ENCODE measurements around the gene TXNDC15. TPM values are rescaled to one million over a fixed set of nuclear protein-coding genes. Genes with fewer than 3 reads are reported as not detected.

Gene TXNDC15
- total RNA-seq, 1 experiment from 2014 or later = 31.3 TPM

DNA sequence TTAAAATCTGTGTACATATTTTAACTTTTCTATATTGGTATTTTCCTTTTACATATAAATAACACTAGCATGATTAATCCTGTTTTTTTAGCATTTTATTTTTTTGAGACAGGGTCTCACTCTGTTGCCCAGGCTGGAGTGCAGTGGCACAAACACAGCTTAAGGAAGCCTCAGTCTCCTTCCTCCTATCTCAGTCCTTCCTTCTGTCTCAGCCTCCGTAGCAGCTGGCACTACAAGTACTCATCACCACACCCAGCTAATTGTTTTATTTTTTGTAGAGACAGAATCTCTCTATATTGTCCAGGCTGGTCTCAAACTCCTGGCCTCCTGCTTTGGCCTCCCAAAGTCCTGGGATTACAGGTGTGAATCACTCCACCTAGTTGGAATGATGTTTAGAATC, 29.9 kb upstream of the TXNDC15 start:
- no peaks in the 10 kb centered on the region for H4K20me1 ChIP-seq (ENCODE audit: control insufficient read depth, insufficient read depth, insufficient read length)
- no peak for DNase-seq
- H2BK120ac ChIP-seq (ENCODE audit: low read depth, low read length, poor library complexity, severe bottlenecking) = no peak overlapping the region
- H2BK20ac ChIP-seq (ENCODE audit: low read depth, low read length, poor library complexity, severe bottlenecking) = no peak overlapping the region
- H3K4me2 ChIP-seq (ENCODE audit: insufficient read depth, insufficient read length, low read length) = no peak overlapping the region
- no peaks in the 10 kb centered on the region for H3K79me1 ChIP-seq (ENCODE audit: insufficient read depth, low read depth, low read length, poor library complexity, severe bottlenecking)
- H4K8ac ChIP-seq (replicated peaks; ENCODE audit: insufficient read length, low read depth, low read length) = no peak overlapping the region
- Mint-ChIP-seq H3K27me3 (ENCODE audit: low read depth) (no peaks in the 10 kb centered on the region), H3K9me3 (no peaks in the 10 kb centered on the region), H3K4me1 (peaks cover 15 to 18% of the 10 kb centered on the region in 2 experiments), H3K4me3 (peak overlapping the region in 1 of 2 experiments; percentile 88; a peak in 1 of 5 replicates), H3K27ac (no peak overlapping the region), H3K36me3 (ENCODE audit: insufficient read depth in 1 of 3, low read depth in 3 of 3) (peaks cover 7 to 32% (median 18%) of the 10 kb centered on the region in 3 experiments; a peak in 6 of 7 replicates)
- no peak overlapping the region for H3K27ac ChIP-seq (ENCODE audit: insufficient read length, low read depth, low read length)
- no peak overlapping the region for H3K56ac ChIP-seq (ENCODE audit: insufficient read length, low read depth, low read length)
- H3K4me1 ChIP-seq (ENCODE audit: insufficient read depth, low read length) = no peaks in the 10 kb centered on the region
- H3K14ac ChIP-seq (ENCODE audit: insufficient read depth, low read length) = no peak overlapping the region
- TF ChIP-seq, protein P1, sequence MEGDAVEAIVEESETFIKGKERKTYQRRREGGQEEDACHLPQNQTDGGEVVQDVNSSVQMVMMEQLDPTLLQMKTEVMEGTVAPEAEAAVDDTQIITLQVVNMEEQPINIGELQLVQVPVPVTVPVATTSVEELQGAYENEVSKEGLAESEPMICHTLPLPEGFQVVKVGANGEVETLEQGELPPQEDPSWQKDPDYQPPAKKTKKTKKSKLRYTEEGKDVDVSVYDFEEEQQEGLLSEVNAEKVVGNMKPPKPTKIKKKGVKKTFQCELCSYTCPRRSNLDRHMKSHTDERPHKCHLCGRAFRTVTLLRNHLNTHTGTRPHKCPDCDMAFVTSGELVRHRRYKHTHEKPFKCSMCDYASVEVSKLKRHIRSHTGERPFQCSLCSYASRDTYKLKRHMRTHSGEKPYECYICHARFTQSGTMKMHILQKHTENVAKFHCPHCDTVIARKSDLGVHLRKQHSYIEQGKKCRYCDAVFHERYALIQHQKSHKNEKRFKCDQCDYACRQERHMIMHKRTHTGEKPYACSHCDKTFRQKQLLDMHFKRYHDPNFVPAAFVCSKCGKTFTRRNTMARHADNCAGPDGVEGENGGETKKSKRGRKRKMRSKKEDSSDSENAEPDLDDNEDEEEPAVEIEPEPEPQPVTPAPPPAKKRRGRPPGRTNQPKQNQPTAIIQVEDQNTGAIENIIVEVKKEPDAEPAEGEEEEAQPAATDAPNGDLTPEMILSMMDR (conservative IDR thresholded peaks at IDR 0.05) = no peak
- H2BK15ac ChIP-seq (ENCODE audit: low read depth, low read length) = no peak overlapping the region
- H2BK5ac ChIP-seq (ENCODE audit: insufficient read length, low read length) = no peak overlapping the region
- H4K5ac ChIP-seq (ENCODE audit: insufficient read length, low read depth, low read length) = no peak overlapping the region
- H3T11ph ChIP-seq (ENCODE audit: low read length) = no peak overlapping the region
- no peaks in the 10 kb centered on the region for H3K9me3 ChIP-seq (ENCODE audit: control insufficient read depth, low read depth, low read length)
- no peak overlapping the region for H3K23ac ChIP-seq (ENCODE audit: insufficient read length, low read depth, low read length)
- H2BK12ac ChIP-seq (ENCODE audit: insufficient read length, low read depth, low read length) = no peak overlapping the region
- no peak overlapping the region for H2AFZ ChIP-seq (ENCODE audit: low read length)
- no peaks in the 10 kb centered on the region for H3K27me3 ChIP-seq (ENCODE audit: insufficient read depth, low read length)
- H3K4ac ChIP-seq (ENCODE audit: low read depth, low read length) = no peak overlapping the region
- H2AK5ac ChIP-seq (ENCODE audit: insufficient read length, low read length) = no peak overlapping the region
- H3K23me2 ChIP-seq (ENCODE audit: insufficient read length, low read depth, low read length, poor library complexity, severe bottlenecking) = no peaks in the 10 kb centered on the region
- no peak overlapping the region for H3K9ac ChIP-seq (ENCODE audit: extremely low read depth, insufficient read length, low read length)
- H4K91ac ChIP-seq (ENCODE audit: insufficient read length, low read depth, low read length) = no peak overlapping the region
- no CpG with 5 or more reads among the region's 1 CpG for WGBS (ENCODE audit: extremely low coverage, insufficient read length, low lambda C conversion rate)
- no peaks in the 10 kb centered on the region for H3K79me2 ChIP-seq (ENCODE audit: insufficient read depth, low read length)
- H3K18ac ChIP-seq (ENCODE audit: insufficient read length, low read depth, low read length) = no peak overlapping the region
